SU-DHL-6 (cell line): Measurements from ENCODE around the gene USP54.

ENCODE experiments used
- H2AFZ ChIP-seq: fragments of 200-600 bp; sonication (generic); 2 replicates; pipeline ENCODE4 v1.6.1; 2014; ENCODE audit warnings: low read depth, mild to moderate bottlenecking, moderate library complexity, mixed read lengths, antibody characterized with exemption, low read length; ENCODE audit not compliant: severe bottlenecking
- H3F3A ChIP-seq: fragments of 200-600 bp; shearing (Covaris generic); 2 replicates; pipeline ENCODE4 v1.6.0; 2016; ENCODE audit warnings: antibody characterized with exemption, mild to moderate bottlenecking; ENCODE audit not compliant: insufficient read depth
- H3K27ac ChIP-seq: fragments of 200-600 bp; sonication (generic); 2 replicates; pipeline ENCODE4 v1.5.1; 2016; ENCODE audit warnings: low read depth, mild to moderate bottlenecking, low read length, moderate library complexity, mixed read lengths
- H3K27me3 ChIP-seq: fragments of 200-600 bp; sonication (generic), shearing (Covaris generic); 2 replicates; pipeline ENCODE4 v1.6.0; 2014; ENCODE audit warnings: mild to moderate bottlenecking, low read length
- H3K36me3 ChIP-seq: fragments of 200-600 bp; sonication (generic); 2 replicates; pipeline ENCODE4 v1.6.1; 2014; ENCODE audit warnings: mild to moderate bottlenecking, low read length, mixed read lengths
- H3K4me2 ChIP-seq: fragments of 300-600, 200-600 bp; shearing (Covaris generic), sonication (generic); 2 replicates; pipeline ENCODE4 v1.6.0; 2014; ENCODE audit warnings: low read length, low read depth, mild to moderate bottlenecking; ENCODE audit not compliant: poor library complexity, severe bottlenecking
- H3K4me3 ChIP-seq: fragments of 200-600 bp; sonication (generic); 2 replicates; pipeline ENCODE4 v1.5.1; 2014; ENCODE audit warnings: antibody characterized with exemption, low read length, mild to moderate bottlenecking, mixed read lengths; ENCODE audit not compliant: insufficient read depth, poor library complexity, severe bottlenecking
- H3K79me2 ChIP-seq: fragments of 200-600 bp; sonication (generic); 2 replicates; pipeline ENCODE4 v1.6.1; 2014; ENCODE audit warnings: mild to moderate bottlenecking, low read length, moderate library complexity; ENCODE audit not compliant: insufficient read depth
- H3K9ac ChIP-seq: fragments of 200-600 bp; sonication (generic); 2 replicates; pipeline ENCODE4 v1.7.0; 2014; ENCODE audit warnings: mild to moderate bottlenecking, low read length
- H3K9me2 ChIP-seq: fragments of 200-600 bp; sonication (generic); replicated peaks from 2 replicates; pipeline ENCODE4 v1.6.1; 2014; ENCODE audit warnings: low read length; ENCODE audit not compliant: insufficient read depth
- H3K9me3 ChIP-seq: fragments of 200-600 bp; sonication (generic); 2 replicates; pipeline ENCODE4 v1.6.1; 2014; ENCODE audit warnings: low read length, mixed read lengths; ENCODE audit not compliant: insufficient read depth
- H4K20me1 ChIP-seq: fragments of 200-600 bp; sonication (generic); 2 replicates; pipeline ENCODE4 v1.6.1; 2014; ENCODE audit warnings: low read depth, mild to moderate bottlenecking, antibody characterized with exemption, low read length, moderate library complexity, mixed read lengths
- CTCF ChIP-seq: fragments of 200-600 bp; sonication (generic); IDR thresholded peaks from one replicate; pipeline ENCODE4 v1.5.1; 2017; ENCODE audit warnings: antibody characterized with exemption, mild to moderate bottlenecking, low read length, moderate library complexity; ENCODE audit not compliant: insufficient read depth, poor library complexity, severe bottlenecking
- EZH2phosphoT487 ChIP-seq: fragments of 200-600 bp; sonication (generic), shearing (Covaris generic); conservative IDR thresholded peaks from 2 replicates; pipeline ENCODE4 v1.6.1; 2018; ENCODE audit warnings: mild to moderate bottlenecking, antibody characterized with exemption, low read length, moderate library complexity, mixed read lengths

USP54 gene

DNA sequence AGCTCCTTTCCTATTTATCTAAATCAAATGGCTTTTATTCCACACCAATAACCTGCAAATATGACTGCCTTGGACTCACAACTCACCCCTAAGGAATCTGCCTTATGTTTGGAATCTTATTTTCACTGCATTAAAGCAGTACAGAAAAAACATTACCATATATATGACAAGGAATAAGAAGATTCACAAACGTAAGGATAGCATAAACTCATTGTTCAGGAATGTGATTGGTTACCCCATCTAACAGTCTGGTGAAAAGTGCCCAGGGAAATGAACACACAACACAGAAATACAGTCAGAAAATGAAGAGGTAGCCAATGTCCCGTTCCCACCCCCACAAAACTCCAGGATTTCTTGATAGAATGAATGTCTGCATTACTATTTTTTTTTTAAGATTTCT lies 97.4 kb downstream of the USP54 start:
- Histone ChIP-seq H3K4me3 (peak overlapping the region; percentile 83), H3K27me3 (no peaks in the 10 kb centered on the region), H3K79me2 (peaks cover 62% of the 10 kb centered on the region), H3F3A (peaks cover 15% of the 10 kb centered on the region), H4K20me1 (no peaks in the 10 kb centered on the region), H3K36me3 (no peaks in the 10 kb centered on the region), H3K9me3 (no peaks in the 10 kb centered on the region), H3K27ac (no peak overlapping the region), H3K4me2 (peak overlapping the region; percentile 96), H3K9me2 (no peaks in the 10 kb centered on the region), H3K9ac (peak overlapping the region; percentile 84), H2AFZ (no peak overlapping the region)
- TF ChIP-seq CTCF (no peak), EZH2phosphoT487 (no peak)

- no peaks in the 10 kb centered on the region for H3K9me3 ChIP-seq
- H3K27me3 ChIP-seq: no peaks in the 10 kb centered on the region
- no peaks in the 10 kb centered on the region for H4K20me1 ChIP-seq
- H3F3A ChIP-seq: peaks cover 3% of the 10 kb centered on the region; the same call in 1 of the 2 replicates
- H3K9me2 ChIP-seq: no peaks in the 10 kb centered on the region
- no peak overlapping the region for H2AFZ ChIP-seq
- no peaks in the 10 kb centered on the region for H3K36me3 ChIP-seq
- TF ChIP-seq CTCF (no peak), EZH2phosphoT487 (no peak)
- H3K79me2 ChIP-seq: peaks cover 74% of the 10 kb centered on the region
- H3K27ac ChIP-seq: no peak overlapping the region
- H3K9ac ChIP-seq: no peak overlapping the region
- H3K4me3 ChIP-seq: no peak overlapping the region
- H3K4me2 ChIP-seq: no peak overlapping the region
Observed at GRCh38 chr10:73486601-73487000, 104.5 kb downstream of the USP54 start.

- Histone ChIP-seq H3K4me2 (no peak overlapping the region), H3K36me3 (no peaks in the 10 kb centered on the region), H3K4me3 (no peak overlapping the region), H3K27ac (no peak overlapping the region), H3F3A (peaks cover 3% of the 10 kb centered on the region; the same call in 1 of the 2 replicates), H3K9me3 (no peaks in the 10 kb centered on the region), H3K79me2 (peaks cover 75% of the 10 kb centered on the region), H3K27me3 (no peaks in the 10 kb centered on the region), H4K20me1 (no peaks in the 10 kb centered on the region), H3K9ac (no peak overlapping the region), H2AFZ (no peak overlapping the region), H3K9me2 (no peaks in the 10 kb centered on the region)
- no peak for TF ChIP-seq CTCF
- TF ChIP-seq EZH2phosphoT487: no peak
Observed at GRCh38 chr10:73485320-73485719, 105.8 kb downstream of the USP54 start.
